H9 (cell line): Measurements from ENCODE around the gene GET4. TPM values are rescaled to one million over a fixed set of nuclear protein-coding genes. Genes with fewer than 3 reads are reported as not detected.

Source experiments
- DNase-seq: peaks from one replicate; pipeline ENCODE4 v3.0.0-alpha.2; 2017
- H2AFZ ChIP-seq: one replicate; pipeline ENCODE4 v1.6.1; 2013; ENCODE audit warnings: mild to moderate bottlenecking, low read length, control low read depth, moderate library complexity
- H2AK5ac ChIP-seq: 2 replicates; pipeline ENCODE4 v1.6.1; 2013; ENCODE audit warnings: low read length, control low read depth, mixed read lengths; ENCODE audit not compliant: insufficient read length
- H2BK120ac ChIP-seq: one replicate; pipeline ENCODE4 v1.6.1; 2013; ENCODE audit warnings: low read depth, mild to moderate bottlenecking, low read length, control low read depth, inconsistent platforms; ENCODE audit not compliant: poor library complexity, severe bottlenecking
- H2BK12ac ChIP-seq: 2 replicates; pipeline ENCODE4 v1.6.1; 2013; ENCODE audit warnings: low read length, control low read depth, mixed read lengths, low read depth; ENCODE audit not compliant: insufficient read length
- H2BK15ac ChIP-seq: 2 replicates; pipeline ENCODE4 v1.6.1; 2013; ENCODE audit warnings: low read depth, low read length, control low read depth
- H2BK20ac ChIP-seq: one replicate; pipeline ENCODE4 v1.6.1; 2013; ENCODE audit warnings: low read depth, mild to moderate bottlenecking, low read length, control low read depth, inconsistent platforms; ENCODE audit not compliant: poor library complexity, severe bottlenecking
- H2BK5ac ChIP-seq: 2 replicates; pipeline ENCODE4 v1.6.1; 2013; ENCODE audit warnings: low read length, control low read depth, mixed read lengths; ENCODE audit not compliant: insufficient read length
- H3K14ac ChIP-seq: 2 replicates; pipeline ENCODE4 v1.6.1; 2013; ENCODE audit warnings: low read length, control low read depth; ENCODE audit not compliant: insufficient read depth
- H3K18ac ChIP-seq: 2 replicates; pipeline ENCODE4 v1.6.1; 2013; ENCODE audit warnings: low read depth, mild to moderate bottlenecking, mixed read lengths, low read length, control low read depth; ENCODE audit not compliant: insufficient read length
- H3K23ac ChIP-seq: 2 replicates; pipeline ENCODE4 v1.6.1; 2013; ENCODE audit warnings: low read length, control low read depth, mixed read lengths, low read depth; ENCODE audit not compliant: insufficient read length
- H3K23me2 ChIP-seq: 2 replicates; pipeline ENCODE4 v1.6.1; 2013; ENCODE audit warnings: low read depth, mild to moderate bottlenecking, mixed read lengths, low read length, control low read depth; ENCODE audit not compliant: insufficient read length, poor library complexity, severe bottlenecking
- H3K27ac ChIP-seq: 2 replicates; pipeline ENCODE4 v1.5.1; 2013; ENCODE audit warnings: low read length, control low read depth, mixed read lengths, low read depth; ENCODE audit not compliant: insufficient read length
- H3K27me3 ChIP-seq: 2 replicates; pipeline ENCODE4 v1.6.1; 2013; ENCODE audit warnings: low read length, control low read depth, inconsistent platforms; ENCODE audit not compliant: insufficient read depth
- H3K4ac ChIP-seq: 2 replicates; pipeline ENCODE4 v1.6.1; 2013; ENCODE audit warnings: low read depth, mild to moderate bottlenecking, control low read depth, inconsistent platforms, low read length, moderate library complexity
- H3K4me1 ChIP-seq: 2 replicates; pipeline ENCODE4 v1.6.1; 2013; ENCODE audit warnings: low read length, control low read depth, inconsistent platforms; ENCODE audit not compliant: insufficient read depth
- H3K4me2 ChIP-seq: 2 replicates; pipeline ENCODE4 v1.6.1; 2013; ENCODE audit warnings: low read length, control low read depth, mixed read lengths; ENCODE audit not compliant: insufficient read length, insufficient read depth
- H3K56ac ChIP-seq: 2 replicates; pipeline ENCODE4 v1.6.1; 2013; ENCODE audit warnings: low read depth, mild to moderate bottlenecking, mixed read lengths, low read length, control low read depth; ENCODE audit not compliant: insufficient read length
- H3K79me1 ChIP-seq: 2 replicates; pipeline ENCODE4 v1.6.1; 2013; ENCODE audit warnings: low read depth, mild to moderate bottlenecking, moderate library complexity, low read length, control low read depth, inconsistent platforms; ENCODE audit not compliant: insufficient read depth, poor library complexity, severe bottlenecking
- H3K79me2 ChIP-seq: 2 replicates; pipeline ENCODE4 v1.6.1; 2013; ENCODE audit warnings: low read length, control low read depth, inconsistent platforms; ENCODE audit not compliant: insufficient read depth
- H3K9ac ChIP-seq: 2 replicates; pipeline ENCODE4 v1.6.1; 2013; ENCODE audit warnings: low read length, control low read depth, mixed read lengths; ENCODE audit not compliant: insufficient read length; ENCODE audit errors: extremely low read depth
- H3K9me3 ChIP-seq: one replicate; pipeline ENCODE4 v1.6.1; 2013; ENCODE audit warnings: low read depth, low read length, inconsistent platforms; ENCODE audit not compliant: control insufficient read depth
- H3T11ph ChIP-seq: one replicate; pipeline ENCODE4 v1.6.1; 2013; ENCODE audit warnings: mild to moderate bottlenecking, low read length, control low read depth, inconsistent platforms
- H4K20me1 ChIP-seq: one replicate; pipeline ENCODE4 v1.6.1; 2013; ENCODE audit not compliant: control insufficient read depth, insufficient read length, insufficient read depth
- H4K5ac ChIP-seq: 2 replicates; pipeline ENCODE4 v1.6.1; 2013; ENCODE audit warnings: low read depth, mild to moderate bottlenecking, mixed read lengths, low read length, control low read depth; ENCODE audit not compliant: insufficient read length
- H4K8ac ChIP-seq: replicated peaks from 2 replicates; pipeline ENCODE4 v1.6.1; 2013; ENCODE audit warnings: low read length, control low read depth, mixed read lengths, low read depth; ENCODE audit not compliant: insufficient read length
- H4K91ac ChIP-seq: 2 replicates; pipeline ENCODE4 v1.6.1; 2013; ENCODE audit warnings: low read depth, mild to moderate bottlenecking, moderate library complexity, mixed read lengths, low read length, control low read depth; ENCODE audit not compliant: insufficient read length
- H3K27ac Mint-ChIP-seq, 3 experiments: 2 replicates in 2 of 3; 3 replicates in 1 of 3; pipeline ENCODE4 v1.8.0; 2020 to 2021; ENCODE audit warnings: mixed read lengths in 3 of 3, mild to moderate bottlenecking in 1 of 3, moderate library complexity in 1 of 3
- H3K27me3 Mint-ChIP-seq: 2 replicates; pipeline ENCODE4 v1.8.0; 2021; ENCODE audit warnings: low read depth, mild to moderate bottlenecking, moderate library complexity, mixed read lengths
- H3K36me3 Mint-ChIP-seq, 3 experiments: 2 replicates in 2 of 3; 3 replicates in 1 of 3; pipeline ENCODE4 v1.8.0; 2020 to 2021; ENCODE audit warnings: low read depth in 3 of 3, mixed read lengths in 3 of 3; ENCODE audit not compliant: insufficient read depth in 1 of 3
- H3K4me1 Mint-ChIP-seq, 2 experiments: 2 replicates each; pipeline ENCODE4 v1.8.0; 2020; ENCODE audit warnings: mixed read lengths in 2 of 2
- H3K4me3 Mint-ChIP-seq, 2 experiments: 2 replicates in 1 of 2; 3 replicates in 1 of 2; pipeline ENCODE4 v1.8.0; 2020 to 2021; ENCODE audit warnings: mild to moderate bottlenecking in 2 of 2, mixed read lengths in 2 of 2, moderate library complexity in 1 of 2
- H3K9me3 Mint-ChIP-seq, 2 experiments: 2 replicates in 1 of 2; 3 replicates in 1 of 2; pipeline ENCODE4 v1.8.0; 2020; ENCODE audit warnings: mild to moderate bottlenecking in 2 of 2, mixed read lengths in 2 of 2, moderate library complexity in 1 of 2
- WGBS: extraction: QIAGEN DNeasy Blood & Tissue Kit; methylation state at CpG from one replicate; pipeline ENCODE4 v1.1.7; 2013; ENCODE audit warnings: missing lambda C conversion rate, low lambda C conversion rate, mixed read lengths; ENCODE audit not compliant: insufficient read length; ENCODE audit errors: extremely low coverage; 5-methylcytosine and 5-hydroxymethylcytosine counted together
- total RNA-seq: library from RNA; stranded (reverse); gene quantifications from 2 replicates; pipeline ENCODE4 v1.2.1, GENCODE V29; 2021
- TF ChIP-seq, protein P1 (sequence below): fragments of 200-600 bp; sonication (generic); conservative IDR thresholded peaks from 3 replicates; pipeline ENCODE4 v1.8.0; 2021; ENCODE audit warnings: antibody characterized with exemption, mild to moderate bottlenecking

Gene GET4
- total RNA-seq, 1 experiment from 2014 or later = 70.2 TPM

DNA sequence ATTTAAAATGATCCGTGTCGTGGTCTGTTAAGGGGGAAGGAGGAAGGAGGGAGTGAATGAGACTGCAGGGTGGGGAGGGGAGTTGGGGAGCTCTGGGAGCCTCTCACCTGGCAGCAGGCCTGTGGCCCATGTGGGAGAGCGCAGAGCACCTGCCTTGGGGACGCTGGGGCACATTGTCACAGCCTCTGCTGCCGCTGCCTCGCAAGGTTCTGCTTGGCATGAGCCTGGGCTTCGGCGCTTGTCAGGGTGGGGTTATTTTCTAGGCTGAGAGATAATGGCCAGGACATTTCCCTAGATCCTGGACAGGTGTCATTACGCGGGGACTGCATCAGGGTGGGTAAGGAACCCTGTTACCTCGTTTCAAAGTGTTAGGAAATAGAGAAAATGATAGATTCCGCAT, 46.3 kb upstream of the GET4 start:
- Histone ChIP-seq H2BK12ac (no peak overlapping the region), H3K27me3 (no peaks in the 10 kb centered on the region), H3K9ac (no peak overlapping the region), H4K20me1 (no peaks in the 10 kb centered on the region), H2AK5ac (no peak overlapping the region), H4K91ac (no peak overlapping the region), H3K4ac (no peak overlapping the region), H2BK15ac (no peak overlapping the region), H3K18ac (no peak overlapping the region), H4K5ac (no peak overlapping the region), H3K4me1 (peaks cover 12% of the 10 kb centered on the region), H2BK5ac (no peak overlapping the region), H3K27ac (no peak overlapping the region), H3K23ac (no peak overlapping the region), H2BK120ac (no peak overlapping the region), H3K56ac (no peak overlapping the region), H2BK20ac (no peak overlapping the region), H3K23me2 (peaks cover 3% of the 10 kb centered on the region), H2AFZ (no peak overlapping the region), H3K79me2 (peaks cover 50% of the 10 kb centered on the region; the same call in 1 of the 2 replicates), H3K4me2 (no peak overlapping the region), H4K8ac (no peak overlapping the region), H3T11ph (no peak overlapping the region), H3K14ac (no peak overlapping the region; the same call in 1 of the 2 replicates), H3K79me1 (peaks cover 14% of the 10 kb centered on the region), H3K9me3 (no peaks in the 10 kb centered on the region)
- Mint-ChIP-seq H3K4me3 (no peak overlapping the region), H3K27me3 (no peaks in the 10 kb centered on the region), H3K4me1 (peaks cover 49 to 50% of the 10 kb centered on the region in 2 experiments), H3K9me3 (no peaks in the 10 kb centered on the region), H3K27ac (peak overlapping the region in 2 of 3 experiments; percentile 76 to 88; a peak in 3 of 7 replicates), H3K36me3 (peaks cover 13 to 31% (median 18%) of the 10 kb centered on the region in 3 experiments)
- TF ChIP-seq, protein P1, sequence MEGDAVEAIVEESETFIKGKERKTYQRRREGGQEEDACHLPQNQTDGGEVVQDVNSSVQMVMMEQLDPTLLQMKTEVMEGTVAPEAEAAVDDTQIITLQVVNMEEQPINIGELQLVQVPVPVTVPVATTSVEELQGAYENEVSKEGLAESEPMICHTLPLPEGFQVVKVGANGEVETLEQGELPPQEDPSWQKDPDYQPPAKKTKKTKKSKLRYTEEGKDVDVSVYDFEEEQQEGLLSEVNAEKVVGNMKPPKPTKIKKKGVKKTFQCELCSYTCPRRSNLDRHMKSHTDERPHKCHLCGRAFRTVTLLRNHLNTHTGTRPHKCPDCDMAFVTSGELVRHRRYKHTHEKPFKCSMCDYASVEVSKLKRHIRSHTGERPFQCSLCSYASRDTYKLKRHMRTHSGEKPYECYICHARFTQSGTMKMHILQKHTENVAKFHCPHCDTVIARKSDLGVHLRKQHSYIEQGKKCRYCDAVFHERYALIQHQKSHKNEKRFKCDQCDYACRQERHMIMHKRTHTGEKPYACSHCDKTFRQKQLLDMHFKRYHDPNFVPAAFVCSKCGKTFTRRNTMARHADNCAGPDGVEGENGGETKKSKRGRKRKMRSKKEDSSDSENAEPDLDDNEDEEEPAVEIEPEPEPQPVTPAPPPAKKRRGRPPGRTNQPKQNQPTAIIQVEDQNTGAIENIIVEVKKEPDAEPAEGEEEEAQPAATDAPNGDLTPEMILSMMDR = no peak
- DNase-seq = no peak
- WGBS = no CpG with 5 or more reads among the region's 12 CpGs
